ENCODE results near the gene CEP41.

Gene CEP41

GRCh38 chr7:130440527-130441365, at the start of gene CEP41:
Gene CEP41, minus strand, starts transcription at chr7:130441016. Its CDS starts 50 bp downstream, at chr7:130440966.
- Histone ChIP-seq H3K9ac (ENCODE audit: insufficient read length) (peak within 1 kb of the TSS; percentile 86), H3K9me3 (ENCODE audit: low read depth, low read length) (no peaks in the 10 kb centered on the region), H3K27ac (peak within 1 kb of the TSS; percentile 92), H3K4me3 (peak within 1 kb of the TSS; percentile 81), H3K36me3 (ENCODE audit: insufficient read depth, low read length) (no peaks in the 10 kb centered on the region)
- peak; percentile 48 for DNase-seq (ENCODE audit: low read depth, low spot score)
- TF ChIP-seq EZH2 (IDR thresholded peaks at IDR 0.05) (no peak), FOXP2 (optimal IDR thresholded peaks at IDR 0.05; ENCODE audit: control extremely low read depth, extremely low read length, insufficient read depth) (no peak), POLR2AphosphoS5 (IDR thresholded peaks at IDR 0.05; ENCODE audit: borderline replicate concordance, low read depth, low read length) (no peak)

- Histone ChIP-seq H3K27ac (no peak overlapping the region), H3K36me3 (ENCODE audit: insufficient read depth, low read length) (no peaks in the 10 kb centered on the region), H3K4me3 (no peak overlapping the region), H3K9ac (ENCODE audit: insufficient read length) (no peak overlapping the region), H3K9me3 (ENCODE audit: low read depth, low read length) (no peaks in the 10 kb centered on the region)
- no peak for DNase-seq (ENCODE audit: low read depth, low spot score)
- TF ChIP-seq FOXP2 (optimal IDR thresholded peaks at IDR 0.05; ENCODE audit: control extremely low read depth, extremely low read length, insufficient read depth) (no peak), POLR2AphosphoS5 (IDR thresholded peaks at IDR 0.05; ENCODE audit: borderline replicate concordance, low read depth, low read length) (no peak), EZH2 (IDR thresholded peaks at IDR 0.05) (no peak)
These were observed 49.5 kb upstream of the CEP41 start for GRCh38 chr7:130490311-130490791.

GRCh38 chr7:130489140-130489983, 48.5 kb upstream of the CEP41 start:
- TF ChIP-seq POLR2AphosphoS5 (IDR thresholded peaks at IDR 0.05; ENCODE audit: borderline replicate concordance, low read depth, low read length), result no peak
- no peak for TF ChIP-seq FOXP2 (optimal IDR thresholded peaks at IDR 0.05; ENCODE audit: control extremely low read depth, extremely low read length, insufficient read depth)
- no peak overlapping the region for H3K9ac ChIP-seq (ENCODE audit: insufficient read length)

GRCh38 chr7:130488392-130489139, 47.8 kb upstream of the CEP41 start:
- H3K9me3 ChIP-seq (ENCODE audit: low read depth, low read length), result no peaks in the 10 kb centered on the region
- no peak overlapping the region for H3K27ac ChIP-seq
- H3K36me3 ChIP-seq (ENCODE audit: insufficient read depth, low read length), result no peaks in the 10 kb centered on the region
- DNase-seq (ENCODE audit: low read depth, low spot score), result no peak
- H3K4me3 ChIP-seq, result no peak overlapping the region
- no peak overlapping the region for H3K9ac ChIP-seq (ENCODE audit: insufficient read length)
- TF ChIP-seq POLR2AphosphoS5 (IDR thresholded peaks at IDR 0.05; ENCODE audit: borderline replicate concordance, low read depth, low read length), result no peak
- TF ChIP-seq FOXP2 (optimal IDR thresholded peaks at IDR 0.05; ENCODE audit: control extremely low read depth, extremely low read length, insufficient read depth), result no peak
- TF ChIP-seq EZH2 (IDR thresholded peaks at IDR 0.05), result no peak

More at GRCh38 chr7:130489140-130489983, 48.5 kb upstream of the CEP41 start:
- DNase-seq (ENCODE audit: low read depth, low spot score), result no peak
- Histone ChIP-seq H3K9me3 (ENCODE audit: low read depth, low read length) (no peaks in the 10 kb centered on the region), H3K27ac (no peak overlapping the region), H3K36me3 (ENCODE audit: insufficient read depth, low read length) (no peaks in the 10 kb centered on the region), H3K4me3 (no peak overlapping the region)

- no peak overlapping the region for H3K4me3 ChIP-seq
- H3K9ac ChIP-seq (ENCODE audit: insufficient read length), result no peak overlapping the region
- no peak overlapping the region for H3K27ac ChIP-seq
- TF ChIP-seq POLR2AphosphoS5 (IDR thresholded peaks at IDR 0.05; ENCODE audit: borderline replicate concordance, low read depth, low read length), result no peak
- no peak for TF ChIP-seq FOXP2 (optimal IDR thresholded peaks at IDR 0.05; ENCODE audit: control extremely low read depth, extremely low read length, insufficient read depth)
- TF ChIP-seq EZH2 (IDR thresholded peaks at IDR 0.05), result no peak
- no peak for DNase-seq (ENCODE audit: low read depth, low spot score)
- H3K9me3 ChIP-seq (ENCODE audit: low read depth, low read length), result no peaks in the 10 kb centered on the region
- H3K36me3 ChIP-seq (ENCODE audit: insufficient read depth, low read length), result no peaks in the 10 kb centered on the region
These were observed 46.2 kb upstream of the CEP41 start for GRCh38 chr7:130486954-130487436.

- no peak overlapping the region for H3K4me3 ChIP-seq
- TF ChIP-seq POLR2AphosphoS5 (IDR thresholded peaks at IDR 0.05; ENCODE audit: borderline replicate concordance, low read depth, low read length) (no peak), EZH2 (IDR thresholded peaks at IDR 0.05) (no peak), FOXP2 (optimal IDR thresholded peaks at IDR 0.05; ENCODE audit: control extremely low read depth, extremely low read length, insufficient read depth) (no peak)
- H3K36me3 ChIP-seq (ENCODE audit: insufficient read depth, low read length), result no peaks in the 10 kb centered on the region
- no peak for DNase-seq (ENCODE audit: low read depth, low spot score)
- no peak overlapping the region for H3K27ac ChIP-seq
- H3K9ac ChIP-seq (ENCODE audit: insufficient read length), result no peak overlapping the region
- no peaks in the 10 kb centered on the region for H3K9me3 ChIP-seq (ENCODE audit: low read depth, low read length)
These were observed 45.5 kb upstream of the CEP41 start for GRCh38 chr7:130486114-130486953.

GRCh38 chr7:130485734-130486113, 44.9 kb upstream of the CEP41 start:
- Histone ChIP-seq H3K4me3 (no peak overlapping the region), H3K9me3 (ENCODE audit: low read depth, low read length) (no peaks in the 10 kb centered on the region), H3K9ac (ENCODE audit: insufficient read length) (no peak overlapping the region), H3K27ac (no peak overlapping the region), H3K36me3 (ENCODE audit: insufficient read depth, low read length) (no peaks in the 10 kb centered on the region)
- DNase-seq (ENCODE audit: low read depth, low spot score), result no peak
- TF ChIP-seq EZH2 (IDR thresholded peaks at IDR 0.05) (no peak), FOXP2 (optimal IDR thresholded peaks at IDR 0.05; ENCODE audit: control extremely low read depth, extremely low read length, insufficient read depth) (no peak), POLR2AphosphoS5 (IDR thresholded peaks at IDR 0.05; ENCODE audit: borderline replicate concordance, low read depth, low read length) (no peak)
